Activated gamma-delta T cell treated with anti-CD3 and anti-CD28 coated beads, Interleukin-2, amount 50 U/mL, for 16 hours (primary cell): Measurements from ENCODE around the gene TMEM60.
"Not testable (repeated sequence)": the region's sequence is repeated elsewhere in the genome, so short reads cannot be mapped to it uniquely, and the experiment has no call there.

Experiments
- DNase-seq: peaks from one replicate; pipeline ENCODE4 v3.0.0-alpha.2; 2020; ENCODE audit warnings: low read depth

Gene TMEM60, protein sequence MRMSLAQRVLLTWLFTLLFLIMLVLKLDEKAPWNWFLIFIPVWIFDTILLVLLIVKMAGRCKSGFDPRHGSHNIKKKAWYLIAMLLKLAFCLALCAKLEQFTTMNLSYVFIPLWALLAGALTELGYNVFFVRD

DNA sequence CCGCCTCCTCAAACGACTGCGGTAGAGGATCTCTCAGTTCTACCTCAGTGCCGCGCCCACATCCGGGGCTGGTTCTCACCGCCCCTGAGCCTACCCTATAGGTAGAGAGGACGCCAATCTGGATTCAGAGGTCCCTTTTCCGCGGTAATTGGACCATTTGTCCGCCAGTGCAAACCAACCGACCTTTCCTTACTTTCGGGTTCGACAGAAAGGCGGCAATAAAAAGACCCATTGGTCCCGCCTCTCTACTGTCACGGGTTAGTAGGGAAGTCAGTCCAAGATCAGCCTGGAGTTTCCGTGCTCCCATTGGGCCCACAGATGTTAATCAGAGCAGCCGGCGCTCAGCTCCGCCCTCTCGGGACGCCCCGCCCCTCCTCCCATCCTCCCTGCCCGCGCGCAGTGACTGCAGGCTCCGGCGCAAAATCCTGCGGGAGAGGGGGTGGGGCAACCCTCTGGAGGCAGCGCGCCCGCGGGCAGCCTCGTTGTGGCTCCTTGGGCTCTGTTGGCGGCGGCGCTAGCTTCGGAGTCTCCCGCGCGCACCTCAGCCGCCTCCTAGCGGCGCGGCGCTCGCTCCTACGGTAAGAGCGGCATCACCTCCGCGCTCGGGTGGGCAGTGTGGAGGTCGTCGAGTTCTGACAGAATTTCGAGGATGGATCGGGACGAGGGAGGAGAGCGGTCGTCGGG is at the start of gene TMEM60, which contains the start of gene PHTF2:
Gene TMEM60, minus strand, starts transcription at position 41 of the 684 bp plus-strand sequence. CDS start 4,061 bp downstream, outside the sequence.
Gene PHTF2, plus strand, starts transcription at position 380 of the 684 bp plus-strand sequence.
- DNase-seq, result peak; percentile 88

DNA sequence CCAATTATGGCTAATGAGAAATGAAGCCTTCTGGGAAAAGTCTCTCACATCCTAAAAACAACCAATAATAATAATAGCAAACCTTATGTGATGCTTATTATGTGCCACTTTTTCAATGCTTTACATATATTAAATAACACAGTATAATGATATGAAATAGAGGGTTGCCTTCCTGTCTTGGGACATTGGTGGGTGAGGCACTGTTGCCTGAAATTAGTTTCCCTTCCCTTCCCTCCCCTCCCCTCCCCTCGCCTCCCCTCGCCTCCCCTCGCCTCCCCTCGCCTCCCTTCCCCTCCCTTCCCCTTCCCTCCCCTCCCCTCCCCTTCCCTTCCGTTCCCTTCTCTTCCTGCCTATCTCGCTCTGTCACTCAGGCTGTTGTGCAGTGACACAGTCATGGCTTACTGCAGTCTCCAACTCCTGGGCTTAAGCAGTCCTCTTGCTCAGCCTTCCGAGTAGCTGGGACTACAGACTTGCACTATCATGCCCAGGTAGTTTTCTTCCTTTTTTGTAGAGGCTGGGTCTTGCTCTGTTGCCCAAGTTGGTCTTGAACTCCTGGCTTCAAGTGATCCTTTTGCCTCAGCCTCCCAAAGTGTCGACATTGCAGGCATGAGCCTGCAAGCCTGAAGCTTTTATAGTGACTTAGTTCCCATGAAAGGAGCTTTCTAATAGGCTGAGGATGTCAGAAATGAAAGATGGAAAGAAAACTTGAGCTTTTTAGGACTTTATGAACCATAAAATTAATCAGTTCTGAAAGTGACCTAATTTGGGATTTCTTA is 48.3 kb upstream of the TMEM60 start:
- no peak for DNase-seq

DNA sequence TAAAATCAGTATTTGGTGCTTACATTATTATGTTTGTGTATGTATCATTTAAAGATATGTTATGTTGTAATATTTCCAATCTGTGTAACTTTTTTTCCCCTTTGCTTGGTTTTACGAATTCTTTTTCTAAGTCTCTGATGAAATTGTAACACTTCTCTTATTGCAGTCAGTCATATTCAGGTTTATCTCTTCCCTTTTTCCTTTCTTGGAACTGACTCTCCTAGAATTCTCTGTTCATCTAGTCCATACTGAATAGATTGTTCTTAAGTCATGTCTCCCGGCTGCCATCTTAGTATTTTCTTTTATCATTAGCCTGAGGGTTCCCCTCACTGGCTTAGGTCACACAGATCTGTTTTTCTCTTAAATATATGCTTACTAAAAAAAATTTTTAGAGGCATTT is 45.0 kb upstream of the TMEM60 start:
- DNase-seq, result no peak

DNA sequence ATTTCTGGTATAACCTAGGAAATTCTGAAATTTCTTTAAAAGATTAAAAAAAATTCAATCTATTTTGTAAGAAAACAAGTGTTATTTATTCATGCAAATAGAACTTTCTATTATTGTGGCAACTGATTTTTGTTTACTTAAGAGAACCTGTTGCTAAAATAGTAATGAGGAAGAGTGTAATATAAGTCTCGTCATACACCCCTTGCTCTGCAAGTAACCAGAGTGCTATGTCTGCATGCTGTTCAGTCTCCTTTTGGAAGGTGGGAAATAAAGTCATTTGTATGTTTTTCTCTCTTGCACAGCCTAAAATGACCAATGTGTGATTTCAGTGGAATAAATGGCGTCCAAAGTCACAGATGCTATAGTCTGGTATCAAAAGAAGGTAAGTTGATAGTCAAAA is 41.7 kb upstream of the TMEM60 start:
- DNase-seq, result no peak

DNA sequence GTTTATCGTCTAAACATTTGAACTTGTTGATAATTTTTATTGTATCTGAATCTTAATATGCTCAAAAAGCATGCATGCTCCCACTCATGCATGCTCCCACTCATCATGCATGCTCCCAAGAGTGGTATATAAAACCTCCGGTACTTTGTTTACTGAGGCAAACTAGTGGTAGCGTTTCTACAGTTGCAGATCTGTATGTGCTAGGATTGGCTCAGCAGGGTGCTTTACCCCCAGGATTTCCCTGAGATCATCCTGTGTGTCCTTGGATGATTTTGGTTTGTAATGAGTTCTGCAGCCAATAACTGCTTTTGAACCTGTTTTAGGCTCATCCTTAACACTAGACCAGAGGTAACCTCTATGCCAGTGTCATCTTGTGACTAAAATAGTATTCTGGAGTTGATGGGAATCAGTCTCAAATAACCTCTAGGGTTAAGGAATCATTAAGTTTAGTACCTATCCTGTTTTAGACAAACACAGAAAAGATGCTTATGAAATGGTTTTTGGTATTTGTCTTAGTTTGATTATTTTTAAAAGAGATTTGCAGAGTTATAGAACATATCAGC is 40.8 kb upstream of the TMEM60 start:
- DNase-seq, result no peak

DNA sequence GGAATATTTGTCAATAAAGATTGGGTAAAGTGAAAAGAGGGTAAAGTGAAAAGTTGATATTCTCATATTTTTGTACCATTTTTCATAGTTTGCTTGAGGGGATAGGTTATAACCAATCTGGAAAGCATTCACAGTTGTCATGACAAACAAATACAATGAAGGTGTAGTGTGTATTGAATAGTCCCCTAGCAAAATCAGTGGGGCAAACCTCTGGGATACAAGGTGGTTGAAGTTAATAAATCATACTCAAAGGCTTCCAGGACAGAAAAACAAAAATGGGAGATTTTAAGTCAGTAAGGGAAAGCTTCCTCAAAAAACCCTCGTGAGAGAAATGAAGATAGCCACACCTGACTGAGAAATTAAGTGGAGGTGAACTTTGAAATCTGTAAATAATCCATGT is 39.7 kb upstream of the TMEM60 start:
- DNase-seq, result no peak

DNA sequence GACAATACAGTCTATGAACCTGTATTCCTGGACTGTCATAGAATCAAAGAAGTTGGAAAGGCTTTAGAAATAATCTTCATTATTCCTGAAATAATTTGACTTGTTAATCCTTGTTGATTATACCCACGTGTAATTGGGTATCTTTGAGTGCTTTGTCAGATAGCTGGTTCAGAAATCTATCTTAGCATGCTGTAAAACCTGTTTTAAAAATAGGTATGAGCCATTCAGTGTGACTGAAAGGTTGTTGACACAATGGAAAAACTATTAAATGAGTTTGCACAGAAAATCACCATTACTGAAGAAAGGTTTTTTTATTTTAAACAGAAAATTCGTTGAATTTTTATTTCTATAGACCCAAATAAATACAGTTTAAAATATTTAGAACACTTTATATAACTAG is 39.0 kb upstream of the TMEM60 start:
- DNase-seq, result no peak

DNA sequence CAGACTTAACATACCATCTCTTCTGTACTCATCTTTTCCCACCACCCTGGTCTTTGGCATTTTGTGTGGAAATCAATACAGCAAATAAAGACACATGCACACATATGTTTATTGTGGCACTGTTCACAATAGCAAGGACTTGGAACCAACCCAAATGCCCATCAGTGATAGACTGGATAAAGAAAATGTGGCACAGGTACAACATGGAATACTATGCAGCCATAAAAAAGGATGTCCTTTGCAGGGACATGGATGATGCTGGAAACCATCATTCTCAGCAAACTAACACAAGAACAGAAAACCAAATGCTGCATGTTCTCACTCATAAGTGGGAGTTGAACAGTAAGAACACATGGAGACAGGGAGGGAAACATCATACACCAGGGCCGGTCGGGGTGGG is 38.2 kb upstream of the TMEM60 start:
- DNase-seq, result not testable (repeated sequence)

DNA sequence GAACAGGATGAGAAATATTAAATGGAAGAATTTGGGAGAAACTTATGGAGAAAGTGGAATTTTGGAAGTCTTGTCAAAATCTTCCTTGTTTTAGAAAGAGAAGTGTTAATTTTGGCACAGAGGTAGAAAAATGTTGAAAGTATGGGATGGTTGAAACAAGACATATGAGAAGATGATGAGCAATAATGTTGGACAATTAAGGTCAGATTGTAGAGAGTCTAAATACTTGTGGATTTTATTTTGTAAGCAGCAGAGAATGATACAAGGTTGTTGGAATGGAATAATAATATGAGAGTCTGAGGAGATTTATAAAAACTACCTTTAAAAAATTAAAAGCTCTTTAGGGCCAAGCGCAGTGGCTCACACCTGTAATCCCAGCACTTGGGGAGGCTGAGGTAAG is 34.9 kb upstream of the TMEM60 start:
- no peak for DNase-seq

DNA sequence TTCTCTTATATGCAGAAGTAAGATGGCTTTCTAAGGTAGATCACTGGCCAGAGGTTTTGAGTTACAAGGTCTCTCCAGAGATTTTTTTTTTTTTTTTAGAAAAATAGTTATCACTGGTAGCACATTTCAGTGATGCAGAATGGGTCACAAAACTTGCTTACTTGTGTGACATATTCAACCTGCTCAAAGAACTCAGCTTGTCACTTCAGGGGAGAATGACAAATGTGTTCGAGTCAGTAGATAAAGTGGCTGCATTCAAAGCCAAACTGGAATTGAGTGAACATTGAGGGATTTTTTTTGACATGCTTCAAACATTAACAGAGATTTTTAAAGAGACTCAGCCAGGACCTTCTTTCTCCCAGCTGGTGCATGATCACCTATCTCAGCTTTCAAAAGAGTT is 33.7 kb upstream of the TMEM60 start:
- DNase-seq, result no peak

DNA sequence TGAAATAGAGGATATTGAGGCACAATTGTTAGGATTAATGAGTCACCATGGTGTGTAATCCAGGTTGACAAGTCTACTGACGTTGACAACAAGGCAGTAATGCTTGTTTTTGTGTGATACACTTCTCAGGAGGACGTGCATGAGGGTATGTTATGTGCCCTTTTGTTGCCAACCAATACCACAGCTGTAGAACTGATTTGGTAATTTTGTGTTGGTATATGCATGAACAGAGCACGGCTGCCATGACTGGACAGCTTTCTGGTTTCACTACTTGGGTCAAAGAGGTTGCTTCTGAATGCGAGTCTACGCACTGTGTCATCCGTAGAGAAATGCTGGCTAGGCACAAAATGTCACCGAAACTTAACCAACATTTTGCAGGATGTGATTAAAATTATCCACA is 33.2 kb upstream of the TMEM60 start:
- no peak for DNase-seq

DNA sequence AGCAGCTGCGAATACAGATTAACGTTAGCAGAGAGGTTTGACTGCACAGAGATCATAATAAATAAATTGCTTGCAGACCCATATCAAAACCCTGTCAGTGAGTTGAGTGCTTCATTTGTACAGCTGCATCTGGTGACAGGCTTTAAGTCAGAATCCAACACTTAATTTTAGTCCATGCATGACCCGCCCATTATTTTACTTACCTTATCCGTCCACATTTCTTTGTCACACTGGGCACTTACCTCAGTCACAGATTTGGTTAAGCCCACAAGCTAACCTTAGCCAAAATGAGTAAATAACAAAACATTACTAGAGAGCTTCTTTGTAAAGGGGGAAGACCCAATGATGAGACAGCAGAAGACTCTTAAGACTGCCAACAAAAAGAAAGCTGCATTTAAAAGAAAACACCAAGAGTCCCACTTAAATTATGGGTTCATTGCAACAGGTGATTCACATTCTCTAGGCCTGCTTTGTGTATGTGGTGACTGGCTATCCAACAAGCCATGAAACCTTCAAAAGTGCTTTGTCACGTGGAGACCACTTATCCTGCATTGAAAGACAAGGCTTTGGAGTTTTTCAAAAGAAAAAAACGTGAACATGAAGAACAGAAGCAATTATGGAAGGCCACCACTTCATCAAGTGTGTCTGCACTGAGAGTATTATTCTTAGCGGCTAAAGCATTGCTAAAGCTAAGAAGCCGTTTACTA is 32.6 kb upstream of the TMEM60 start:
- no peak for DNase-seq

DNA sequence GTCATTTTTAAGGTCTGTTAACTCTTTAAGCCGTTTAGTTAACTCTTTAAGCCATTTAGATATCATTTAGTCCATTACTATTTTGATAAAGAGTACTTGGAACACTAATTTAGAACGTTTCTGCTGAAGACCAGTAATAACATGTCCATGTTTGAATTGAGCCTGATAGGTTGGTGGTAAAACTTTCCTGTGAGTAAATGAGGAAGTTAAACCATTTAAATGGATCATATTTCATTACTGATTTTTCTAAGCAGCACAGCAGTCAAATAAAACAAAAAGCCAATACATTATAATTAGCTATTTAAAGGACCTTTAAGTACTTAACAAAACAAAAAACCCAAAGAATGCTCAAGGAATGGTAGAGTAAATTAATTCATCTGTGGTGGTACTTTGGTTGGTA is 29.8 kb upstream of the TMEM60 start:
- no peak for DNase-seq

DNA sequence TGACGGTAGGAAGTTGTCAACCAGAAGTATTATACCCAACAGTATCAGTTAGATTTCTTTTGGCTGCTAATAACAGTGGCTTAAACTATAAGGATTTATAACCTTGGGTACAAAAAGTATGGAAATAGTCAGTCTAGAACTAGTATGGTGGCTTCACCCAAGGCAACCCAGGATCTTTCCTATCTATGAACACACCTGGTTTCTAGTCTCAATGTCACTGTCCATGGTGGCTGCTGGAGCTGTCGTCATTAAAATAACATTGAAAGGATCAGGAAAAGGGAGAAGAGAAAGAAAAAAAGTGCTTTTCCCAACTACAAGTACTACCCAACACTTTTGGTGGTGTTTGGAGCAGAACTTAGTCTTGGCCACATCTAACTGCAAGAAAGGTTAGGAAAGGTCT is 28.1 kb upstream of the TMEM60 start:
- DNase-seq, result no peak

DNA sequence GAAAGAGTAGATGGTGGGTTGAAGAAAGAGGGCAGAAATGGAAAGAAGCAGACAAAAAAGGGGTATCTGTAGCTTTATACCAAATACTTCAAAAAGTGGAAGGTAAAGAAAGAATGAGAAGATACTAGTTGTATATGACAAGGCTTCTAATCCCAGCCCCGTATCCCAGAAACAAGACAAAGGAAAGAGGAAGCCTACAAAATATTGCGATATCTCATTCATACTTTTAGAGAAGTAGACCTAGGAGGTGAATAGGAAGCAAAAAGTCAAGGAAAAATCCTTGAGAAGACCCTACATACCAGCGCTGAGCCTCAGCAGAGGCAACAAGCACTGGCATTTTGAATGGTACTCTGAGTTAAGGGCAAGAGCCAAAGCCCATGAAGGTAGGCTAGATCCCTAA is 26.9 kb upstream of the TMEM60 start:
- DNase-seq, result no peak

DNA sequence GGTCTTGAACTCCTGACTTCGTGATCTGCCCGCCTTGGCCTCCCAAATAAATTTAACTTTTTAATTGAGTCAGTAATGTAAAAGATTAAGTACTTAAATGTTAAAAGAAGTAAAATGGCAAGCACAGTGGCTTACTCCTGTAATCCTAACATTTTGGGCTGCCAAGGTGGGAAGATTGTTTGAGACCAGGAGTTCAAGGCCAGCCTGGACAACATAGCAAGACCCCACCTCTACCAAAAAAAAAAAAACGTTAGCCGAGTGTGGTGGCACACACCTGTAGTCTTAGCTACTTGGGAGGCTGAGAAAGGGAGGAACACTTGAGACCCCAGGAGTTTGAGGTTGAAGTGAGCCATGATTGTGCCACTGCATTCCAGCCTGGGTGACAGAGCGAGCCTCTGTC is 26.4 kb upstream of the TMEM60 start:
- no peak for DNase-seq

DNA sequence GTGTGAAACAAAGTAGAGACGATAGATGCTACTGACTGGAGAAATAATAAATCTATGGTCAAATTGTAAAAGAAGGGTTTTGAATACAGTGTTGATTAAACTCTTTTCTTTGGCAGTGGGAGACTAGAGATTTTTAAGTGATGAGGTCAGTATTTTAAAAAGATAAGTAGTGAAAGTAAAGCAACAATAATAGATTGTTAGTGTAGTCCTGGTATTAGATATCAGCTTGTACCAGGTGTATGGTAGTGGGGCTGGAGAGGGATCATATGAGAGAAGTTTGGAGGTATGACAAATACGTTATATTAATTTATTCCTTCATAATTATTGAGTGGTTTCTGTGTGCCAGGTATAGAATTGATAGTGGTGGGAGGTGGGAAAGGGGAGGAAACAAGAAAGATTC is 25.6 kb upstream of the TMEM60 start:
- DNase-seq, result no peak

DNA sequence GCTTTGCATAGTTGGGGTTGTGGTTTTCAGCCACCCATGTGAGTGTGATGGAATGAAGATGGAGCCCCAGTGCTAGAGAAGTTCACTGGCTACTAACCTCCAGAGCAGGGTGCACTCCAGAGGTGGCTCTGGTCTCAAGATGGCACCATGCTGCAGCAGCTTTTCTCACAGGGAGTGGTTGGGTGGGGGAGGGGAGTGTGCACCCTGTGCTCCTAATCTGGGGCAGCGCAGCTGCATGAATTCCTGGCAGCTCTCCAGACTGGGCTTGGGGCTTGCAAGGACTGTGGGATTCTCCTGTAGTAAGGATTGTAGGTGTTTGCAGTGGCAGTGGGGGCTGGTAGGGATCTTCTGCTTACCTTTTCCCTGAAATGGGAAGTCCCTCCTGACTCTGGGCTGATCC is 24.0 kb upstream of the TMEM60 start:
- no peak for DNase-seq

DNA sequence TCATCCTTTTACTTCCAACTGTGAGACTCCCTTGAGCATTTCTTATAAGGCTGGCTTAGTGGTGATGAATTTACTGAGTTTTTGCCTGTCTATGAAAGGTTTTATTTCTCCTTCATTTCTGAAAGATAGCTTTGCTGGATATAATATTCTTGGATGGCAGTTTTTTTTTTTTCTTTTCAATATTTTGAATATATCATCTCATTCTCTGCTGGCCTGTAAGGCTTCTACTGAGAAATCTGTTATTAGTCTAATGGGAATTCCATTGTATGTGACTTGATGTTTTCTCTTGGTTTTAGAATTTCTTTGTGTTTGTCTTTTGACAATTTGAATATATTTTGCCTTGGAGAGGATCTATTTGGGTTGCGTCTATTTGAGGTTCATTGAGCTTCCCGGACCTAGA is 22.7 kb upstream of the TMEM60 start:
- no peak for DNase-seq

DNA sequence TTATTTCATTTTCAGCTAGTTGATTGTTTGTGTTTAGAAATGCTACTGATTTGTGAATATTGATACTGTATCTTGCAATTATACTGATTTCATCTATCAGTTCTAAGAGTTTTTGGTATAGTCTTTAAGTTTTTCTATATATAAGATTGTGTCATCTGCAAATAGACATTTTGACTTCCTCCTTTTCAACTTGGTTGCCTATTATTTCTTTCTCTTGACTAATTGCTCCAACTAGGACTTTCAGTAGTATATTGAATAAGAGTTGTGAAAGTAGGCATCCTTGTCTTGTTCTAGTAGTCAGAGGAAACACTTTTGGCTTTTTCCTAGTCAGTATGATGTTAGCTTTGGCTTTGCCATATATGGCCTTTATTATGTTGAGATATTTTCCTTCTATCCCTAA is 20.8 kb upstream of the TMEM60 start:
- DNase-seq, result no peak

DNA sequence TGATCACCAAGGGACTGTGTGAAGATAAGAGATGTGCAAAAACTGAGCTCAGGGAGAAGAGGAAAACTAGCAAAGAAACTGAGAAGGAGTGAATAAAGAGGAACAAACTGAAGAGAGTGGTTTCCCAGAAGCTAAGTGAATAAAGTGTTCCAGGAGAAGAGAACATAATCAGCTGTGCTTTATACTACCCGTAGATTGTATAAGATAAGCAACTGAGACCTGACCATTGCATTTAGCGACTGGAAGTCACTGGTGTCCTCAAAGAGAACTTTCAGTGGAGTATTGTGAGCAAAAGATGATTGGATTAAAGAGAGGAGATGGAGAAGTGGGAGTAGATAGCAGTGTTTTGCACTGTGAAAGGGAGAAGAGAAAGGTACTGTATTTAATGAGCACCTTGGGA is 14.9 kb upstream of the TMEM60 start:
- no peak for DNase-seq

DNA sequence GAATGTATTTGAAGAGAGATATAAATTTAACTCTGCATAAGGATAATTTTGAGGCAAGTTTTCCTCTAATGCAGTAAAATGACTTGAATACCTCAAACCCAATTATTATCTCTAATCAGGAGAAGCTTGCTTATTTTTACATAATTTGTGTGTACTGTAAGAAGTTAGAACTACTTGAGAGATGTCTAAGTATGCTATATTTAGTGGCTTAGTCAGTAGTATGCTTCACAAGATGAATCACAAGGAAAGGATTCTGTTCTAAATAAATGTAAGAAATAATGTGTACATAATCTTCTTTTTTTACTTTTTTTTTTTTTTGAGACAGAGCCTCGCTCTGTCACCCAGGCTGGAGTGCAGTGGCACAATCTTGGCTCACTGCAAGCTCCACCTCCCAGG is 14.1 kb upstream of the TMEM60 start:
- DNase-seq, result no peak
